ENCODE measurements around the gene PLEKHG5.
A peak's percentile ranks its signal among the peaks of the same experiment; 100 is the strongest.

The PLEKHG5 gene

GRCh38 chr1:6491480-6491962 lies at the start of gene PLEKHG5:
Gene PLEKHG5 (minus strand): TSS chr1:6491667. CDS start chr1:6477571, 14,096 bp downstream.
- DNase-seq: no peak

- no peak for DNase-seq
Observed at GRCh38 chr1:6538956-6539355, 47.5 kb upstream of the PLEKHG5 start.

- no peak for DNase-seq
Observed at GRCh38 chr1:6536291-6536690, 44.8 kb upstream of the PLEKHG5 start.

- DNase-seq: no peak
Observed at GRCh38 chr1:6535214-6535613, 43.7 kb upstream of the PLEKHG5 start.

GRCh38 chr1:6534248-6534822 lies 42.9 kb upstream of the PLEKHG5 start:
- DNase-seq: no peak

GRCh38 chr1:6531996-6532395 lies 40.5 kb upstream of the PLEKHG5 start:
- no peak for DNase-seq

- no peak for DNase-seq
Observed at GRCh38 chr1:6530504-6531160, 39.2 kb upstream of the PLEKHG5 start.

- DNase-seq: no peak
Observed at GRCh38 chr1:6528492-6528891, 37.0 kb upstream of the PLEKHG5 start.

GRCh38 chr1:6526316-6526715 lies 34.8 kb upstream of the PLEKHG5 start:
- no peak for DNase-seq

- no peak for DNase-seq
Observed at GRCh38 chr1:6523566-6523965, 32.1 kb upstream of the PLEKHG5 start.

- no peak for DNase-seq
Observed at GRCh38 chr1:6521536-6521935, 30.1 kb upstream of the PLEKHG5 start.

- peak; percentile 20 to 50 for DNase-seq
Observed at GRCh38 chr1:6519935-6520671, 28.6 kb upstream of the PLEKHG5 start.

- no peak for DNase-seq
Observed at GRCh38 chr1:6519491-6519934, 28.0 kb upstream of the PLEKHG5 start.

GRCh38 chr1:6517435-6517851 lies 26.0 kb upstream of the PLEKHG5 start:
- no peak for DNase-seq

GRCh38 chr1:6515771-6516170 lies 24.3 kb upstream of the PLEKHG5 start:
- no peak for DNase-seq

- DNase-seq: no peak
Observed at GRCh38 chr1:6513320-6513801, 21.9 kb upstream of the PLEKHG5 start.

- no peak for DNase-seq
Observed at GRCh38 chr1:6512908-6513280, 21.4 kb upstream of the PLEKHG5 start.

GRCh38 chr1:6512245-6512907 lies 20.9 kb upstream of the PLEKHG5 start:
- no peak for DNase-seq

GRCh38 chr1:6511561-6512244 lies 20.2 kb upstream of the PLEKHG5 start:
- no peak for DNase-seq

GRCh38 chr1:6511056-6511455 lies 19.6 kb upstream of the PLEKHG5 start:
- DNase-seq: no peak

GRCh38 chr1:6510493-6510892 lies 19.0 kb upstream of the PLEKHG5 start:
- DNase-seq: no peak

- no peak for DNase-seq
Observed at GRCh38 chr1:6509919-6510291, 18.4 kb upstream of the PLEKHG5 start.
